ENCODE data around the gene CYP26C1.

Gene CYP26C1

GRCh38 chr10:93059975-93060886, at the start of gene CYP26C1:
TSS of gene CYP26C1 (plus strand) at chr10:93060798. CDS start at chr10:93061264, 466 bp downstream.
- DNase-seq (ENCODE audit: low read depth), result no peak

- DNase-seq (ENCODE audit: low read depth), result no peak
These were observed 44.9 kb upstream of the CYP26C1 start for GRCh38 chr10:93015722-93016121.

- DNase-seq (ENCODE audit: low read depth), result no peak
These were observed 37.5 kb upstream of the CYP26C1 start for GRCh38 chr10:93023013-93023650.

DNA sequence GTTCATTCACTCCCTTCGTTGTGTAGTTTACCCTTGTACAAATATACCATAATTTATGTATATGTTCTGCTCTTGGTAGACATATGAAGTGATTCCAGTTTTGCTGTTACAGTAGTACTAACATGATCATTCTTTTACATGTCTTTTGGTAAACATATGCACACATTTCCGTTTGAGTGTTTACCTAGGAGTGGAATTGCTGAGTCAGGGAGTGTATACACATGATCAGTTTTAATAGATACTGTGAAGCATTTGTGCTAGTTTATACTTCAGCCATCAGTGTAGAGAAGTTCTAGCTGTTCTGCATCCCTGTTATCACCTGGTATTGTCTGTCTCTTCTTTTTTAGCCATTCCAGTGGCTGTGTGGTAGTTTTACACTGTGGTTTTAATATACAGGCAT, 34.5 kb upstream of the CYP26C1 start:
- no peak for DNase-seq (ENCODE audit: low read depth)

GRCh38 chr10:93027508-93027907, 33.1 kb upstream of the CYP26C1 start:
- DNase-seq (ENCODE audit: low read depth), result no peak

DNA sequence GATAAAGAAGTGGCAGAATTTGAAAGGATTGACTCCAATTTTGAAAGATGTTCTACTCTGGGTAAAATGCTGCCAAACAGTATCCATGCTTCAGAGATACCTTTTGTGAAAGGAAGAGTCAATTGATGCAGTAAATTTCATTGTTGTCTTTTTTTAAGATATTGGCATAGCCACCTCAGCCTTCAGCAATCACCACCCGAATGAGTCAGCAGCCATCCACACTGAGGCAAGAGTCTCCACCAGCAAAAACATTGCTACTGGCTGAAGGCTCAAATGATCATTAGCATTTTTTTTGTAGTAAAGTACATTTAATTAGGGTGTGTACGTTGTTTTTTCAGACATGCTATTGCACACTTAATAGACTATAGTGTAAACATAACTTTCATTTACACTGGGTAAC, 31.7 kb upstream of the CYP26C1 start:
- peak; percentile 39 for DNase-seq (ENCODE audit: low read depth)

- DNase-seq (ENCODE audit: low read depth), result peak; percentile 62
These were observed 30.2 kb upstream of the CYP26C1 start for GRCh38 chr10:93030409-93030808.

DNA sequence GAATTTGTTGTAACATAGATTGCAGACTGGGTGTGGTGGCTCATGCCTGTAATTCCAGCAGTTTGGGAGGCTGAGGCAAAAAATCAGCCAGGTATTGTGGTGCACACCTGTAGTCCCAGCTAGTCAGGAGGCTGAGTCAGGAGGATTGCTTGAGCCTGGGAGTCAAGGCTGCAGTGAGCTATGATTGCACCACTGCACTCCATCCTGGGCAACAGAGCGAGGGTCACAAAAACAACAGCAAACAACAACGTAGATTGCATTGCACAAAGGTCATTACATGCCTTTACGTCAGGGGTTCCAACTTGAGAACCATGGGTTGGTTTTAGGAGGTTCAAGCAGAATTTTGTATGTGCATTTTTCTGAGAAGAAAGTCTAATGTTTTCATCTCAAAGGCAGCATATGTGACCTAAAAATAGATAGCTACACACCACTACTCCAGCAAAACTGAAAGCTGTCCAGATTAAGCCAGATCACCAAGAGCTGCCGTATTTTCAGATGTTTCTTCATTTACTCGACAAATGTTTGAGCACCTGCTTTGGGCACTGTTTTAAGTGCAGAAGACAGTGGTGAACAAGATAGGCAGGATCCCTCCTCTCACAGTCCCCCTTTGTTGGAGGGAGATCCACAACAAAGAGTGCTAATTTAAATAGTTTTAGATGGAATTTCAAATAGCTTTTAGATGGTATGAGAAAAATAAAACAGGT, 28.3 kb upstream of the CYP26C1 start:
- no peak for DNase-seq (ENCODE audit: low read depth)

DNA sequence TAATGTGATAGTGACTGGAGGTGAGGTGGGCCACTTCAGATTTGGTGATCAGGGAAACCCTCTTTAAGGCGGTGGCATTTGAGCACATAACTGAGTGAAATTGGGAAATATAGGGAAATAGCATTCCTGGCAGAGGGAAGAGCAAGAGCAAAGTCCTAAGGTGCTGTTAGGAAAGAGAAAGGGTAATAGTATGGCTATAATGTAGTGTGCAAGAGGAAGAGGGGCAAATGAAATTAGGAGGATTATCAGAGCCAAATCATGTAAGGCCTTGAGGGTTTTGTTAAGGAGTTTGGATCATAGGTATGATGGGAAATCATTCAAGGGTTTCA, 27.8 kb upstream of the CYP26C1 start:
- no peak for DNase-seq (ENCODE audit: low read depth)

- peak; percentile 32 for DNase-seq (ENCODE audit: low read depth)
These were observed 26.2 kb upstream of the CYP26C1 start for GRCh38 chr10:93034426-93034825.

DNA sequence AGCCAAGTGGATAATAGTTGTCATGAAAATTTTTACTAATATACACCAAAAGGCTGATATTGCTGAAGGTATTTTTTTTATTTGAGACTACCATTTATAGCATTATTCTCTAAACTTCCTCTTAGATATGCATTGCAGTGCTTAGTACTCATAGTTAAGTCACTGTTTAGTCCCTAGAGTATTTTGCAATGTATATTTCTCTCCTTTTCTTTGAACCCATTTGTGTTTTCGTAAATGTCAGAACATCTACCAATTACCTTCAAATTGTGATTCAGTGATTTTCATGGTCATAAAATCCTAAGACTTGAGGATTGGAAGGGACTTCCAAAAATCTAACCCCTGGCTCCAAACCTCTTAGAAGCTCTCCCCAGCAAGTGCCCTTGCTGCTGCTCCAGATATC, 21.5 kb upstream of the CYP26C1 start:
- DNase-seq (ENCODE audit: low read depth), result peak; percentile 17

GRCh38 chr10:93039721-93040120, 20.9 kb upstream of the CYP26C1 start:
- peak; percentile 24 for DNase-seq (ENCODE audit: low read depth)

DNA sequence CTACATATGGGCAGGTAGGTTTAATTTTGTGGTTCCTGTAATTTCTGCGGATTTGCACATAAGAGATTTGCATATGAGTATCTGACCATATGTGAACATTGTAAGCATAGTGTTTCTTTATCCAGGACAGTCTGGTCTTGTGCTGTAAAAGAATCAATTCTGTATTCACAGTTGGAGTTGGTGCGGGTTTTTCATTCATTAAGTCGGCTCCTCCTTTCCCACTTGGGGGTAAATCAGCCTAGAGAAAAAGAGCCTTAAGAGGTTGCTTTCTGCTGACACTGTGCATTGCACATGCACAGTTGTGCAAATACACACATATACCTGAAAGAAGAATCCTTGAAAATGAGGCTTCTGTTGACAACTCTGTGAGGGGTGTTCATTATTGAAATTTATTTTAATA, 6.1 kb upstream of the CYP26C1 start:
- no peak for DNase-seq (ENCODE audit: low read depth)

GRCh38 chr10:93058139-93058538, 2.5 kb upstream of the CYP26C1 start:
- DNase-seq (ENCODE audit: low read depth), result no peak

- DNase-seq (ENCODE audit: low read depth), result no peak
These were observed 442 bp downstream of the CYP26C1 start for GRCh38 chr10:93060887-93061593.

- DNase-seq (ENCODE audit: low read depth), result no peak
These were observed 1.3 kb downstream of the CYP26C1 start for GRCh38 chr10:93061594-93062513.

DNA sequence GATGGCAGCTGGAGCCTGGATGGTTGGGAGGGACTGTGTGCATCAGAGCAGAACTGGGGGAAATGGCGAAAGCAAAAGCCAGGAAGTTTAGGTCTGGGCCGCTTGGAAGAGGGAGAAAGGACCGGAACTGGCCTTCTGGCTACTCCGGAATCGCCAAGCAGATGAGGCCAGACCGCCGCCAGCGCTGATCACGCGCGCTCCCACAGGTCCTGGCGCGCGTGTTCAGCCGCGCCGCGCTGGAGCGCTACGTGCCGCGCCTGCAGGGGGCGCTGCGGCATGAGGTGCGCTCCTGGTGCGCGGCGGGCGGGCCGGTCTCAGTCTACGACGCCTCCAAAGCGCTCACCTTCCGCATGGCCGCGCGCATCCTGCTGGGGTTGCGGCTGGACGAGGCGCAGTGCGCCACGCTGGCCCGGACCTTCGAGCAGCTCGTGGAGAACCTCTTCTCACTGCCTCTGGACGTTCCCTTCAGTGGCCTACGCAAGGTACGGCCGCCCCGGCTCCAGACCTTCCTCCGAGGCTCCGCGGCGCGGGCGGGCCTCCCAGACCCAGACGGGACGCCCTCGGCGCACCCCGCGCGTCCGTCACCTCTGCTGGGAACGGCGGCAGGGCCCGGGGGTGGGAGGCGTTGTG, 2.0 kb downstream of the CYP26C1 start:
- DNase-seq (ENCODE audit: low read depth), result peak; percentile 18

DNA sequence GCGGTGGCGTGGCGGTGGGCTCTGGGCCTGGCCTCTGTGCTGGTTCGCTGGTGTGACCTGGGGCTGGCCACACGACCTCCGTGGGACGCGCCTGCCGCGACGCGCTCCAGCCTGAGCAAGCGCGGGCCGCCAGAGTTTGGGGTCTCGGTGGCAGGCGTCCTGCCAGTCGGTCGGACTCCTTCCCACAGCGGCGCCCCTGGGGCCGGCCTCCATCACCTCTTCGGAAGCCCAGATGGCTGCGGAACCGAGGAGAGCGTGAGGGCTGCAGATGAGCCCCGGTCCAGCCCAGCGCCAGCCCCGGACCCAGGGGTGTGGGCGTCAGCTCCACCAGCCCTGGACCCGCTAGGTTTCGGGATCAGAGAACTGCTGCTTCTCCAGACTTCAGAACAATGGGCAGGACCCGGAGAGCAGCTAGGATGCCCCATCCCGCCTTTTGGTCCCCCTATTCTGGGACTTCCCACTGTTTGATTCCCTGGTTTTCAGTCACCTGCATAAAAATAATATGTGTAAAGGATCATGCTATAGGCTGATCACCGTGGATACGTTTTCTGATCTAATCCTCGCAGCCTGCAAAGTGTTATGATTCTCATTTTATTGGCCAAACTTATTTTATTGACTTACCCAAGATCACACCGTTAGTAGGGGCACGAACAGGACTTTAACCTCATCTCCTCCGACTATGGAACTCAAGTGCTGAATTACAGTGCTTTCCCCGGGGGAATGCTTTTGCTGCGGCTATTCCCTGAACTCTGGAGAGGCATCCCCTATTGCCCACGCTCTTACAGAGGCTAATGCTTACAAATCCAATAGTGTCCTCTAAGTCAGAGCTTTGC, 2.8 kb downstream of the CYP26C1 start:
- DNase-seq (ENCODE audit: low read depth), result no peak

DNA sequence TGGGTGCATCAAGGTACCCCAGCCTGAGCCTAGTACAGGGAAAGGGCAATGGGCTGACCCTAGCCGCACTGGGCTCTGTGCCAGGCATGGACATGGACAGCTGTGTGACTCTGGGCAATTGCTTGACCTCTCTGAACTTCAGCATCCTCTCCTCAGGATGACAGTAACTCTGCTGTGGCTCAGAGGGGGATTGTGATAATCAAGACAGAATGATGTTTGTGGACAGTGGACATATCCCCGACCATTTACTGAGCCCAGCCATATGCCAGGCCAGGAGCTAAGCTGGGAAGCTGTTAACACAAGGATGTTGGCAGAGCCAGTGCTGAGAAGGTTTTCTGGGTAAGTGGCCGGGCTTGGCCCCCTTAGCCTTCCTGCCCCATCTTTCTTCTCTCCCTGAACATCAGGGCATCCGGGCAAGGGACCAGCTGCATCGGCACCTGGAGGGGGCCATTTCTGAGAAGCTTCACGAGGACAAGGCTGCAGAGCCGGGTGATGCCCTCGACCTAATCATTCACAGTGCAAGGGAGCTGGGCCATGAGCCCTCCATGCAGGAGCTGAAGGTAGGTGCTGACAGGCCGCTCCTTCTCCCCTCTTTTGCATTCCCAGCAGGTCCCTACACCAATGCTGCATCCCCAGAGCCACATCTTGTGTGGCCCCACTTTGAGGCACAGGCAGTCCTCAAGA, 3.5 kb downstream of the CYP26C1 start:
- no peak for DNase-seq (ENCODE audit: low read depth)

Measured in fibroblast of gingiva (primary cell).